HEK293 (cell line): ENCODE measurements around the gene LCN2.
A peak's percentile ranks its signal among the peaks of the same experiment; 100 is the strongest.

ENCODE experiments used
- FEZF1 ChIP-seq: fragments of 450-650 bp; formaldehyde crosslinking; IDR thresholded peaks from 2 replicates; pipeline ENCODE4 v1.5.1; 2016; ENCODE audit warnings: missing biosample characterization, missing genetic modification characterization
- GLIS2 ChIP-seq: fragments of 450-650 bp; formaldehyde crosslinking; IDR thresholded peaks from 2 replicates; pipeline ENCODE4 v1.5.1; 2016; ENCODE audit warnings: missing biosample characterization, missing genetic modification characterization
- HIC1 ChIP-seq: fragments of 450-650 bp; formaldehyde crosslinking; IDR thresholded peaks from 2 replicates; pipeline ENCODE4 v1.5.1; 2016; ENCODE audit warnings: missing biosample characterization, missing genetic modification characterization
- HOXC10 ChIP-seq: sonication (generic); formaldehyde crosslinking; IDR thresholded peaks from 2 replicates; pipeline ENCODE4 v1.8.1; 2023; ENCODE audit warnings: mild to moderate bottlenecking, missing genetic modification reagents
- PATZ1 ChIP-seq: fragments of 450-650 bp; formaldehyde crosslinking; IDR thresholded peaks from 2 replicates; pipeline ENCODE4 v1.5.1; 2016; ENCODE audit warnings: missing biosample characterization, missing genetic modification characterization
- PRDM6 ChIP-seq: fragments of 450-650 bp; formaldehyde crosslinking; IDR thresholded peaks from 2 replicates; pipeline ENCODE4 v1.5.1; 2017; ENCODE audit warnings: missing biosample characterization, missing genetic modification characterization
- REPIN1 ChIP-seq: fragments of 450-650 bp; formaldehyde crosslinking; IDR thresholded peaks from 2 replicates; pipeline ENCODE4 v1.5.1; 2017; ENCODE audit warnings: missing biosample characterization, missing genetic modification characterization, low read depth
- TSHZ1 ChIP-seq: fragments of 450-650 bp; formaldehyde crosslinking; IDR thresholded peaks from 2 replicates; pipeline ENCODE4 v1.5.1; 2016; ENCODE audit warnings: missing biosample characterization, missing genetic modification characterization, borderline replicate concordance
- ZBTB11 ChIP-seq: fragments of 450-650 bp; formaldehyde crosslinking; conservative IDR thresholded peaks from 2 replicates; pipeline ENCODE4 v1.5.1; 2016; ENCODE audit warnings: low read depth, missing biosample characterization, missing genetic modification characterization
- ZBTB26 ChIP-seq: fragments of 450-650 bp; formaldehyde crosslinking; optimal IDR thresholded peaks from 2 replicates; pipeline ENCODE3; 2016; ENCODE audit warnings: missing biosample characterization, mild to moderate bottlenecking, missing genetic modification characterization
- ZEB2 ChIP-seq: fragments of 450-650 bp; formaldehyde crosslinking; IDR thresholded peaks from 2 replicates; pipeline ENCODE4 v1.5.1; 2016; ENCODE audit warnings: missing biosample characterization, missing genetic modification characterization
- ZNF140 ChIP-seq: fragments of 450-650 bp; formaldehyde crosslinking; IDR thresholded peaks from 2 replicates; pipeline ENCODE4 v1.5.1; 2016; ENCODE audit warnings: missing biosample characterization, missing genetic modification characterization
- ZNF148 ChIP-seq: fragments of 450-650 bp; formaldehyde crosslinking; IDR thresholded peaks from 2 replicates; pipeline ENCODE4 v1.5.0; 2017; ENCODE audit warnings: missing biosample characterization, missing genetic modification characterization, borderline replicate concordance
- ZNF18 ChIP-seq: fragments of 450-650 bp; formaldehyde crosslinking; IDR thresholded peaks from 2 replicates; pipeline ENCODE4 v1.5.1; 2016; ENCODE audit warnings: missing biosample characterization, missing genetic modification characterization
- ZNF292 ChIP-seq: fragments of 450-650 bp; formaldehyde crosslinking; IDR thresholded peaks from 2 replicates; pipeline ENCODE4 v1.5.1; 2016; ENCODE audit warnings: low read depth, missing biosample characterization, missing genetic modification characterization, borderline replicate concordance
- ZNF501 ChIP-seq: fragments of 450-650 bp; formaldehyde crosslinking; IDR thresholded peaks from 2 replicates; pipeline ENCODE4 v1.5.1; 2016; ENCODE audit warnings: missing biosample characterization, missing genetic modification characterization
- ZNF521 ChIP-seq: fragments of 450-650 bp; formaldehyde crosslinking; IDR thresholded peaks from 2 replicates; pipeline ENCODE4 v1.5.1; 2017; ENCODE audit warnings: missing biosample characterization, mild to moderate bottlenecking, missing genetic modification characterization
- ZNF785 ChIP-seq: fragments of 450-650 bp; formaldehyde crosslinking; IDR thresholded peaks from 2 replicates; pipeline ENCODE4 v1.5.1; 2016; ENCODE audit warnings: missing biosample characterization, missing genetic modification characterization
- ZNF837 ChIP-seq: fragments of 450-650 bp; formaldehyde crosslinking; IDR thresholded peaks from 2 replicates; pipeline ENCODE4 v1.5.1; 2016; ENCODE audit warnings: missing biosample characterization, missing genetic modification characterization

Gene LCN2

GRCh38 chr9:128192601-128193371 lies 43.5 kb downstream of the LCN2 start (continued):
- TF ChIP-seq TSHZ1 (tag by site-specific recombination) (peak; percentile 76), ZBTB11 (no peak; the same call in 1 of the 2 replicates), ZBTB26 (tag by site-specific recombination) (peak; percentile 85), ZNF501 (no peak), HOXC10 (CRISPR knock-in tag) (peak; percentile 99), ZNF292 (no peak), GLIS2 (tag by site-specific recombination) (0 out of 2 replicates have a peak, but pooled peaks have one; percentile 46), FEZF1 (tag by site-specific recombination) (no peak), ZNF140 (peak; percentile 100), ZNF18 (tag by site-specific recombination) (peak; percentile 61; the same call in 1 of the 2 replicates), HIC1 (tag by site-specific recombination) (peak; percentile 59; the same call in 1 of the 2 replicates), REPIN1 (tag by site-specific recombination) (no peak), ZNF837 (tag by site-specific recombination) (no peak), ZNF148 (tag by site-specific recombination) (no peak), ZNF521 (no peak), PRDM6 (no peak), PATZ1 (peak; percentile 20; the same call in 1 of the 2 replicates), ZEB2 (peak; percentile 75), ZNF785 (no peak)
